HepG2 (cell line): Measurements from ENCODE around the gene SOCS1. TPM values are rescaled to one million over a fixed set of nuclear protein-coding genes. Genes with fewer than 3 reads are reported as not detected.

ENCODE experiments used
- ARID3A ChIP-seq: IDR thresholded peaks from 2 replicates; pipeline ENCODE4 v1.6.1; 2012; ENCODE audit warnings: low read depth, low read length, improper control_type of control experiment
- BRD4 ChIP-seq: sonication (generic); formaldehyde crosslinking; IDR thresholded peaks from 2 replicates; pipeline ENCODE4 v1.4.0; 2020; ENCODE audit warnings: missing genetic modification reagents
- HOXD1 ChIP-seq: sonication (generic); formaldehyde crosslinking; IDR thresholded peaks from 2 replicates; pipeline ENCODE4 v1.5.0; 2020; ENCODE audit warnings: missing genetic modification reagents
- MAX ChIP-seq: IDR thresholded peaks from 2 replicates; pipeline ENCODE4 v1.6.1; 2012; ENCODE audit warnings: inconsistent platforms
- MAZ ChIP-seq, 2 experiments: sonication (generic) in 1 of 2; formaldehyde crosslinking in 1 of 2; IDR thresholded peaks; 2 replicates each; pipeline versions ENCODE4 v1.5.0 to v1.6.1; 2012 to 2020; ENCODE audit warnings: low read depth in 2 of 2, mild to moderate bottlenecking in 2 of 2, borderline replicate concordance in 1 of 2, improper control_type of control experiment in 1 of 2, low read length in 1 of 2, missing genetic modification reagents in 1 of 2, moderate library complexity in 1 of 2
- NFKBIZ ChIP-seq: IDR thresholded peaks from 2 replicates; pipeline ENCODE4 v1.6.1; 2018; ENCODE audit warnings: missing genetic modification reagents, missing compliant biosample characterization
- PCBP1 ChIP-seq: fragments of 200-400 bp; formaldehyde crosslinking; IDR thresholded peaks from 2 replicates; pipeline ENCODE4 v1.6.1; 2017; ENCODE audit warnings: mild to moderate bottlenecking, low read depth, low read length, borderline replicate concordance
- U2AF2 ChIP-seq: fragments of 200-400 bp; formaldehyde crosslinking; IDR thresholded peaks from 2 replicates; pipeline ENCODE4 v1.6.1; 2017; ENCODE audit warnings: low read depth, mild to moderate bottlenecking, low read length
- ZMYM4 ChIP-seq: sonication (generic); formaldehyde crosslinking; IDR thresholded peaks from 2 replicates; pipeline ENCODE4 v1.8.1; 2023; ENCODE audit warnings: mild to moderate bottlenecking, missing genetic modification reagents
- ZNF292 ChIP-seq: sonication (generic); formaldehyde crosslinking; IDR thresholded peaks from 2 replicates; pipeline ENCODE4 v1.8.1; 2022; ENCODE audit warnings: mild to moderate bottlenecking, low read depth, missing genetic modification reagents, borderline replicate concordance
- ZNF577 ChIP-seq: sonication (generic); formaldehyde crosslinking; IDR thresholded peaks from 2 replicates; pipeline ENCODE4 v1.4.0; 2020; ENCODE audit warnings: mild to moderate bottlenecking, low read depth, missing genetic modification reagents, borderline replicate concordance
- ZSCAN25 ChIP-seq: sonication (generic); formaldehyde crosslinking; IDR thresholded peaks from 2 replicates; pipeline ENCODE4 v1.8.0; 2022; ENCODE audit warnings: mild to moderate bottlenecking, missing genetic modification reagents
- polyA plus RNA-seq, 8 experiments: library from polyadenylated mRNA; depleted of rRNA in 3 of 8; stranded (reverse) in 7 of 8; unstranded in 1 of 8; fragments of >200 nt; fragmentation: Illumina TruSeq in 4 of 8; extraction: Trizol in 4 of 8; gene quantifications; 2 replicates each; pipeline versions ENCODE4 v1.2.1 to v1.2.3, GENCODE V29; 2011 to 2016; ENCODE audit warnings: low read depth in 4 of 8, missing spikeins in 1 of 8, mixed read lengths in 1 of 8; ENCODE audit not compliant: insufficient read depth in 1 of 8
- total RNA-seq, 5 experiments: library from RNA; depleted of rRNA; stranded (reverse); fragments of >200 nt; fragmentation: Illumina TruSeq; extraction: Trizol; gene quantifications; 2 replicates each; pipeline ENCODE4 v1.2.3, GENCODE V29; 2016; ENCODE audit warnings: low read depth in 1 of 5
- TF ChIP-seq, protein P1 (sequence below): sonication (generic); formaldehyde crosslinking; IDR thresholded peaks from 2 replicates; pipeline ENCODE4 v1.4.0; 2020; ENCODE audit warnings: low read depth, missing genetic modification reagents
- TF ChIP-seq, protein P2 (sequence below): IDR thresholded peaks from 2 replicates; pipeline ENCODE4 v1.6.1; 2016; ENCODE audit warnings: low read depth, control low read depth
- TF ChIP-seq, protein P3 (sequence below): IDR thresholded peaks from 2 replicates; pipeline ENCODE4 v1.6.1; 2016; ENCODE audit warnings: low read depth
- TF ChIP-seq, protein P4 (sequence below): sonication (generic); formaldehyde crosslinking; IDR thresholded peaks from 2 replicates; pipeline ENCODE4 v1.4.0; 2020; ENCODE audit warnings: mild to moderate bottlenecking, missing genetic modification reagents
- TF ChIP-seq, protein P5 (sequence below): sonication (generic); formaldehyde crosslinking; IDR thresholded peaks from 2 replicates; pipeline ENCODE4 v1.4.0; 2020; ENCODE audit warnings: missing genetic modification reagents

The SOCS1 gene
- total and polyA plus RNA-seq, 2 of the 13 experiments (the other 11 are each of a cell fraction or from before 2014, with no cell fraction given): 5.3 to 6.3 TPM

DNA sequence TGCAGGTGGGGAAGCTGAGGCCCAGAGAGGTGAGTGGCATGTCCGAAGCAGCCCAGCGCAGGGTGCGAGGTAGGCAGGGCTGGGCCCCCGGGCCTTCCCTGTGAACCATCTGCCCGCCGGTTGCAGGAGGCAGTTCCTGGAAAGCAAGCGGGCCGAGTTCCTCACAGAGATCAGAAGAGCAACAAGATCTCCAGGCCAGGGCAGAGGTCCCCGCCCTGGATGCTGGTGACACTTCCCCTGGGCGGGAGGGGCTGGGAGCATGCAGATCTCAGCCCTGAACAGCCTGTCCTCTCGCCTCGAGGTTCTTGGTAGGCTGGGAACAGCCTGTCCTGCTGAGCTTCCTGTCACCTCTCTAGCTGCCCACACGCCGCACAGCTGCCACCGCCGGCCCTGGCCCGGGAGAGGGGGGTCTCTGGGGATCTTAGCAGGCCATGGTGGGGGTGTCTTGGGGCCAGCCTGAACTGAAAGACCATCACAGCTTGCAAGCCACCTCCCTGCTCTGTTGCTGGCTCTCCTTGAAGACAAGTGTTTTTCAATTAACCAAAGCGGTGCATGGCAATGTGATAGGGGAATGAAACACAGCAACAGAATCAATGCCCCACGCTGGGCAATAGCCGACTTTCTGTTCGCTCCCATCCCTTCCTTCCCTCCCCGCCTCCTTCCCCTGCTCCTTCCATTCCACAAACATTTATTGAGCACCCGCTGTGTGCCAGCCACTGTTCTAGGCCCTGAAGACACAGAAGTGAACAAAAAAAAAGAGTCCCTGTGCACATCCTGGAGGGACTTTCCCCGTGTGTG, 31.7 kb downstream of the SOCS1 start (continued):
- TF ChIP-seq, protein P1, sequence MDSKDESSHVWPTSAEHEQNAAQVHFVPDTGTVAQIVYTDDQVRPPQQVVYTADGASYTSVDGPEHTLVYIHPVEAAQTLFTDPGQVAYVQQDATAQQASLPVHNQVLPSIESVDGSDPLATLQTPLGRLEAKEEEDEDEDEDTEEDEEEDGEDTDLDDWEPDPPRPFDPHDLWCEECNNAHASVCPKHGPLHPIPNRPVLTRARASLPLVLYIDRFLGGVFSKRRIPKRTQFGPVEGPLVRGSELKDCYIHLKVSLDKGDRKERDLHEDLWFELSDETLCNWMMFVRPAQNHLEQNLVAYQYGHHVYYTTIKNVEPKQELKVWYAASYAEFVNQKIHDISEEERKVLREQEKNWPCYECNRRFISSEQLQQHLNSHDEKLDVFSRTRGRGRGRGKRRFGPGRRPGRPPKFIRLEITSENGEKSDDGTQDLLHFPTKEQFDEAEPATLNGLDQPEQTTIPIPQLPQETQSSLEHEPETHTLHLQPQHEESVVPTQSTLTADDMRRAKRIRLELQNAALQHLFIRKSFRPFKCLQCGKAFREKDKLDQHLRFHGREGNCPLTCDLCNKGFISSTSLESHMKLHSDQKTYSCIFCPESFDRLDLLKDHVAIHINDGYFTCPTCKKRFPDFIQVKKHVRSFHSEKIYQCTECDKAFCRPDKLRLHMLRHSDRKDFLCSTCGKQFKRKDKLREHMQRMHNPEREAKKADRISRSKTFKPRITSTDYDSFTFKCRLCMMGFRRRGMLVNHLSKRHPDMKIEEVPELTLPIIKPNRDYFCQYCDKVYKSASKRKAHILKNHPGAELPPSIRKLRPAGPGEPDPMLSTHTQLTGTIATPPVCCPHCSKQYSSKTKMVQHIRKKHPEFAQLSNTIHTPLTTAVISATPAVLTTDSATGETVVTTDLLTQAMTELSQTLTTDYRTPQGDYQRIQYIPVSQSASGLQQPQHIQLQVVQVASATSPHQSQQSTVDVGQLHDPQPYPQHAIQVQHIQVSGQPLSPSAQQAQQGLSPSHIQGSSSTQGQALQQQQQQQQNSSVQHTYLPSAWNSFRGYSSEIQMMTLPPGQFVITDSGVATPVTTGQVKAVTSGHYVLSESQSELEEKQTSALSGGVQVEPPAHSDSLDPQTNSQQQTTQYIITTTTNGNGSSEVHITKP (CRISPR knock-in tag): no peak
- TF ChIP-seq ZNF577 (CRISPR knock-in tag) (no peak), ARID3A (no peak), BRD4 (0 out of 2 replicates have a peak, but pooled peaks have one; percentile 34), HOXD1 (CRISPR knock-in tag) (0 out of 2 replicates have a peak, but pooled peaks have one; percentile 34), NFKBIZ (no peak), ZSCAN25 (CRISPR knock-in tag) (no peak), PCBP1 (no peak), ZMYM4 (CRISPR knock-in tag) (no peak; the same call in 1 of the 2 replicates), U2AF2 (no peak), MAX (peak; percentile 59), MAZ (IDR thresholded peaks at IDR 0.05; ENCODE audit: borderline replicate concordance, low read depth, low read length) (peak; percentile 79; the same call in 1 of the 2 replicates), MAZ (CRISPR knock-in tag; IDR thresholded peaks at IDR 0.05; ENCODE audit: low read depth) (peak; percentile 33; the same call in 1 of the 2 replicates), ZNF292 (CRISPR knock-in tag) (peak; percentile 87)
- TF ChIP-seq, protein P2, sequence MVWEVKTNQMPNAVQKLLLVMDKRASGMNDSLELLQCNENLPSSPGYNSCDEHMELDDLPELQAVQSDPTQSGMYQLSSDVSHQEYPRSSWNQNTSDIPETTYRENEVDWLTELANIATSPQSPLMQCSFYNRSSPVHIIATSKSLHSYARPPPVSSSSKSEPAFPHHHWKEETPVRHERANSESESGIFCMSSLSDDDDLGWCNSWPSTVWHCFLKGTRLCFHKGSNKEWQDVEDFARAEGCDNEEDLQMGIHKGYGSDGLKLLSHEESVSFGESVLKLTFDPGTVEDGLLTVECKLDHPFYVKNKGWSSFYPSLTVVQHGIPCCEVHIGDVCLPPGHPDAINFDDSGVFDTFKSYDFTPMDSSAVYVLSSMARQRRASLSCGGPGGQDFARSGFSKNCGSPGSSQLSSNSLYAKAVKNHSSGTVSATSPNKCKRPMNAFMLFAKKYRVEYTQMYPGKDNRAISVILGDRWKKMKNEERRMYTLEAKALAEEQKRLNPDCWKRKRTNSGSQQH (CRISPR knock-in tag): 0 out of 2 replicates have a peak, but pooled peaks have one; percentile 59
- TF ChIP-seq, protein P3, sequence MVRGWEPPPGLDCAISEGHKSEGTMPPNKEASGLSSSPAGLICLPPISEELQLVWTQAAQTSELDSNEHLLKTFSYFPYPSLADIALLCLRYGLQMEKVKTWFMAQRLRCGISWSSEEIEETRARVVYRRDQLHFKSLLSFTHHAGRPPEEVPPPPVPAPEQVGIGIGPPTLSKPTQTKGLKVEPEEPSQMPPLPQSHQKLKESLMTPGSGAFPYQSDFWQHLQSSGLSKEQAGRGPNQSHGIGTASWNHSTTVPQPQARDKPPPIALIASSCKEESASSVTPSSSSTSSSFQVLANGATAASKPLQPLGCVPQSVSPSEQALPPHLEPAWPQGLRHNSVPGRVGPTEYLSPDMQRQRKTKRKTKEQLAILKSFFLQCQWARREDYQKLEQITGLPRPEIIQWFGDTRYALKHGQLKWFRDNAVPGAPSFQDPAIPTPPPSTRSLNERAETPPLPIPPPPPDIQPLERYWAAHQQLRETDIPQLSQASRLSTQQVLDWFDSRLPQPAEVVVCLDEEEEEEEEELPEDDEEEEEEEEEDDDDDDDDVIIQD: 0 out of 2 replicates have a peak, but pooled peaks have one; percentile 64
- TF ChIP-seq, protein P4, sequence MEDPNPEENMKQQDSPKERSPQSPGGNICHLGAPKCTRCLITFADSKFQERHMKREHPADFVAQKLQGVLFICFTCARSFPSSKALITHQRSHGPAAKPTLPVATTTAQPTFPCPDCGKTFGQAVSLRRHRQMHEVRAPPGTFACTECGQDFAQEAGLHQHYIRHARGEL (CRISPR knock-in tag): no peak
- TF ChIP-seq, protein P5, sequence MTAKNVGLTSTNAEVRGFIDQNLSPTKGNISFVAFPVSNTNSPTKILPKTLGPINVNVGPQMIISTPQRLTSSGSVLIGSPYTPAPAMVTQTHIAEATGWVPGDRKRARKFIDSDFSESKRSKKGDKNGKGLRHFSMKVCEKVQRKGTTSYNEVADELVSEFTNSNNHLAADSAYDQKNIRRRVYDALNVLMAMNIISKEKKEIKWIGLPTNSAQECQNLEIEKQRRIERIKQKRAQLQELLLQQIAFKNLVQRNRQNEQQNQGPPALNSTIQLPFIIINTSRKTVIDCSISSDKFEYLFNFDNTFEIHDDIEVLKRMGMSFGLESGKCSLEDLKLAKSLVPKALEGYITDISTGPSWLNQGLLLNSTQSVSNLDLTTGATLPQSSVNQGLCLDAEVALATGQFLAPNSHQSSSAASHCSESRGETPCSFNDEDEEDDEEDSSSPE (CRISPR knock-in tag): peak; percentile 67
